HG03521 (cell line): ENCODE data around the gene SPECC1.
A peak's percentile ranks its signal among the peaks of the same experiment; 100 is the strongest.

ENCODE experiments used
- ATAC-seq: cut with Tn5 transposase; IDR thresholded peaks from one replicate; pipeline ENCODE4 v1.9.1; 2021; ENCODE audit warnings: mild to moderate bottlenecking, moderate library complexity; ENCODE audit not compliant: unreplicated experiment

The SPECC1 gene

DNA sequence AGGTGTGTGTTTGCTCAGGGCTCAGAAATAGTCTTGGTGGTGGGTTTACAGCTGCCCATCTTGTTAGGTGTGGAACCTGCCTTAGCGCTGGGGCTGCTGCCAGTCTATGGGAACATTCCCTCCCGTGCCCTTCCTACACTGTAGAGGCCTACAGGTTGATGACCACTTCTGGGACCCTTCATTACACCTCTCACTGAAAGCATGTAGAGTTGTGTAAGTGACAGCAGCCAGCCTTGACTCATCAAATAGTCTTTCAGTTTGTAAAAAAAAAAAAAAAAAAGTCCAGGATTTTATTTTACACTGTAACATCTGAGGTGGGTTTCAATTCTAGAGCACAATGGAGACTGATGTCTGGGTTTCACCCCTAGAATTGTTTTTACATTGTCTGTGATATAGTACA lies 193.9 kb downstream of the SPECC1 start:
- no peak for ATAC-seq

DNA sequence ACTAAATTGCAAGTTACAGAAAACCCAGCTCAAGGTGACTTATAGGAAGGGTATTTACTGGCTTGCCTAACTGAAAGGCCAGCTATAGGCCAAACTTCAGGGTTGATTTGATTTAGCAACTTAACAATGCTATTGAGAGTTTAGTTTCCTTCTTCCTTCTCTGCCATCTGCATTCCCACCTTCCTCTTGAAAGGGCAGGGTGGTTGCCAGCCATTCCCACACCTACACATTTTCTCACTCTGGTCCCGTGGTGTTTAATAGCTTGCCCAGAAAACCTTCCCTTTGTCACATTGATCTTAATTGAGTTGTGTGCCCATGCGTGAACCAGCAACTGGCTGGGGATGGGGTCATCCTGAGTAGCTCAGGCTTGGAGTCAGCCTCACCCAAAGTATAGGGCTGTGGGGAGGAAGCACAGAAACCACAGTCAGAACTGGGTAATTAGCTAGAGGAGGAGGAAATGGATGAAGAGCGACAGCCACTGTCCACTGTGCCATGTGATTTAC lies 194.7 kb downstream of the SPECC1 start:
- ATAC-seq, result no peak

DNA sequence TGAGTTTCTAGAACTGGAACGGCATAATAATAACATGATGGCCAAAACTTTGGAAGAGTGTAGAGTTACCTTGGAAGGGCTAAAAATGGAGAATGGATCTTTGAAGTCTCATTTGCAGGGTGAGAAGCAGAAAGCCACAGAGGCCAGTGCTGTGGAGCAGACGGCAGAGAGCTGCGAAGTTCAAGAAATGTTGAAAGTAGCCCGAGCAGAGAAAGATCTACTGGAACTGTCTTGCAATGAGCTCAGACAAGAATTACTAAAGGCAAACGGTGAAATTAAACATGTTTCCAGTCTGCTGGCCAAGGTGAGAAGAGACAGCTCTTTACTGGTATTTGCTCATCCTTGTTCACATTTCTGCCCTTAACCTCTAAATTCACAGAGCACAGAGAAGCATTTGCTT lies 196.4 kb downstream of the SPECC1 start:
- no peak for ATAC-seq

DNA sequence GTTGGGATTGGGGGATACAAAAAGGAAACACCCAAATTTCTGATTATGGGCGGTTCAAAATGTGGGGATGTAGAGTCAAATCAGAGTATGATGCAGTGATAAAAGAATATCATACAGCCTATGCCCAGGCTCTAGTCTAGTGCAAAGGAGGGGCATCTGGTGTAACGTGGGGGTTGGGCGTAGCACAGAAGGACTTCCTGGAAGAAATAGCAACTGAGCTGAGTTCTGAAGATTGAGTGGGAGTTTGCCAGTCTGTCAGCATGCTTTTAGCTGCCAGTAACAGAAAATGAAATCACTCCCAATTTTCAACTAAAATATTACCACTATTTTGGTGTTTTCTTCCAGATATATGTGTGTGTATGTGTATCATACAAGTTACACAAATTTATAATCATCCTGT lies 196.9 kb downstream of the SPECC1 start:
- no peak for ATAC-seq

DNA sequence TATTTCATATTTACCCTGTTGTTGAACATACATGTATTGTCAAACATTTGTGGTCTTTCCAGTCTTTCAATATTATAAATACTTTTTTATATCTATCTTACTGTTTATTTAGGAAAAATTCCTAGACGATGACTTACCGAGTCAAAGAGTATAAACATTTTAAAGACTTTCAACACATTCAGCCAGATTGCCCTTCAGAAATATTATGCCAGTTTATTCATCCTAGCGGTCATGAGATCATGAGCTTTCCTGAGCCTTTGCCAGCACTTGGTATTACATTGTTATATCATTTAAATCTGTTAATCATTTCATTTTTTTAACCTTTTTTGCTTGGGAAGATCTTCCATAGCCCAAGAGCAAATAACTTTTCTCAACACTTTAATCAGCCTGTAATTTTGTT lies 197.4 kb downstream of the SPECC1 start:
- ATAC-seq, result no peak

DNA sequence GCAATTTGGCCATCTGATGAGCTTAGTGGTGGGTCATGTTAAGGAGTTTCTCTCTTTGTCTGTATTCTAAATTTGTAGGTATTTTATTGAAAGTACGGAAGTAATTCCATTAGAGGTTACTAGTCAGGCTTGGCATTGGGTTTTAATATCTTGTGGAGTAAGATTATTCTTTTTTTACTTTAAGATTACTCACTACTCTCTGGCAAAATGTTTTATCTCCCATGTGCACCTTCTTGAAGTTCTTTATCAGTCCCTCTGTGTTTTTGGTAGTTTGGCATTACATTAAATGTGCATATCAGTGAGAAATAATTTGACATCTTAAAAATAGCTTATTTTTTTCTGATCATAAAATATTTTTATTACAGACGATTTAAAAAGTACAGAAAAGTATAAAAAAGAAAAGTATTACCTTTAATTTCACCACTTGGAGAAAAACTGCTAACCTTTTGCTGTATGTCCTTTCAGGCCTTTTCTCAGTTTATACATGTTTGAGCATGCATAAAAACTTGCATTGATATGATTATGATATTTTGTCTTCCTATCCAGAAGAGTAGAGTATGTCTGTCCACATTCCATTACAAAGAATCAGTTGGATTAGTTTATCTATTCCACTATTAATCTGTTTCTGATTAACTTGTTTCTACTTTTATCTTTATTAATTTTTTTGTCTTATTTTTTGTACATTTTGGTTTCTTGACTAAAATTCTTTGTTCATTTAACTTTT lies 198.3 kb downstream of the SPECC1 start:
- no peak for ATAC-seq

DNA sequence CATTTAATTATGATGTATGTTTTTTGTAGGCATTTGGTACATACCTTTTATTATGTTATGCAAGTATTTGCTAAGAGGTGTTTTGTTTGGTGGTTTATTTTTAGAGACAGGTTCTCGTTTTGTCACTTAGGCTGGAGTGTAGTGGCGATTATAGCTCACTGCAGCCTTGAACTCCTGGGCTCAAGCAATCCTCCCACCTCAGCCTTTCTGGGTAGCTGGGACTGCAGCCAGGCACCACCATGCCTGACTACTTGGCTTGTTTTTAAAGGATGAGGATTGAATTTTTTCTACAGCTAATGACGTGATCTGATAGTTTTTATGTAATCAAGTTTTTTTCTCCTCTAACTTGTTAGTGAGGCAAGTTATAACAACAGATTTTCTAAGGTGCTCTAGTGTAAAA lies 199.6 kb downstream of the SPECC1 start:
- ATAC-seq, result no peak

DNA sequence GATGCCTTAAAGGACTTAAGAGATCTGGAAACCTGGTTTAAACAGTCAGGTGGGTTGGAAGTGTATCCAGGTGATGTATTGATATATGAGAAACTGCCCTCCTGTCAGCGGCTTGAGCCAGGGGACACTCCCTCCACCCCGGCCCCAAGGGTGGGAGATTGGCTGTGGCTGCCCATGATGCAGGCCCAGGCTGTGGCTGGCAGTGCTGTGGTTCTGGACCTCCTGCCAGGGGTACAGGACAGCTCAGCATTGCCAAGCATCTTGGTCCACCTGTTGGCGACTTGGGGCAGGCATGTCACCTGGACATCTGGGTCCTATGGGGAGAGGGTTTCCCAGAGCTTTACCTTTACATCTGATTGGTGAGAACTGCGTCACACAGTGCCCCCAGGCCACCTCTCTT lies 201.0 kb downstream of the SPECC1 start:
- ATAC-seq, result no peak

DNA sequence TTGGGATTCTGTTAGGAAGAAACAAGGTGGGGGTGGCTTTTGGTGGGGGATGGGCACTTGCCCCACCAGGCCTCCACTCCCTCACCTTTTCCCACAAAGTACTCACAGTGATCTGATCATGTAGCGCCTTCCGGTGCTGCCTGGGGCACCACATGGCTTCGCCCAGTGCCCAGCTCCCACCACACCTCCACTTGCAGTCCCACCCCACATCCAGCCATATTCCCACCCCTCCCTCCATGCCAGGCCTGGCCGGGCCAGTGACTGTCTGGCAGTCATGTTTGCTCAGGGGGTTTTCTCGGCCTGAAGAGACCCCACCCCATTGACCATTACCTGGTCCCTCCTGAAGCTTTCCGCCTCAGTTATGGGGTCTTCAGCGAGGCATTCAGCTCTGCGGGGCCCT lies 201.5 kb downstream of the SPECC1 start:
- ATAC-seq, result no peak

DNA sequence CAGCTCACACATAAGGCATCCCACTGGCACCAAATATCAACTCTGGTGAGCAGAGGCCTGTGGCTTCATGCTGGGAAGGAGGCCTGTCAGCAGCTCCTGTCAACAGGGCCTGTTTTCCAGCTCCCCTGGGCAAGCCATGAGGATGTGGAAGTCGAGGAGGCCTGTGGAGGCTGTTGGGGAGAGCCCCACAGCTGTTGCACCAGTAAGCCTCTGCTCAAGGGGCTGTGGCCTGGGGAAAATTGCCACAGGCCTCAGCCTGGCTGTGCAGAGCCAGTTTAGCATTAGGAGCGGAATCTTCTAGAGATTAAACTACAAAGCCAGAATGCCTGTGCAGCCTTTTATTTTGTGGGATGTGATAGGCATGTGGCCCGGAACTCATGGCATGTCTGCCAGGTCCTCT lies 202.1 kb downstream of the SPECC1 start:
- no peak for ATAC-seq

DNA sequence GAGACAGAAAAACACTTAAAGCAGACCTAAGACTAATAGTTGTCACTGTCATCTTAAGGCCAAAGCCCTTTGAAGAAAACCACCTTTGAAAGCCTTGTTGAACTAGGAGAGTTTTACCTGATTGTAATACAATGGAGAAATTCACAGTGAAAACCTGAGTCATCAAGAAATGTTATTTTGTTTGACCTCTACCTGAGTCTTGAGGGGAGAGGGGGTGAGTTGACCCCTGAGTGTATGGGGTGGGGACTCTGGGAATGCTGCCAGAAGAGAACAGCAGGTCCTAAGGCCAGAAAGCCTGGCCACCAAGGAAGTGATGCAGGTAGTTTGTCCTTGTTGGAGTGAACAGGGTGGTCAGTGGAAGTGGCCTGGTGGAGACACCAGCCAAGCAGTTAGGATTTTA lies 204.3 kb downstream of the SPECC1 start:
- no peak for ATAC-seq

DNA sequence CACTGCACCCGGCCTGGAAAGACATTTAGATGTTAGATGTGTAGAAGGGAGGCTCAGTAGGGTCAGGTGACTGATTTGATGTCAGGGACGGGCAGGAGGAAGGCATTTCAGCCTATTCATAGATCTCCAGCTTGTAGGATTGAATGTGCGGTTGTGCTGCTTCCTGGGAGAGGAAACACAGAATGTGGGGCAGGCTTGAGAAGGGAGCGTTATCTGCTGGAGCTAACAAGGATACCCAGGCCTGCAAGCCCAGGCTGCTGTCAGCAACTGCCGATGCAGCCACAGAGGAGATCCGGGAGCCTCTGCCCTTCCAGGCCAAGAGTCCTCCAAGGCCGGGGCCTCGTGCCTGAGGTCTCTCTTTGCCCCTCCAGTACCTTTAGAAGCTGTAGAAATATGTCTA lies 205.6 kb downstream of the SPECC1 start:
- no peak for ATAC-seq

DNA sequence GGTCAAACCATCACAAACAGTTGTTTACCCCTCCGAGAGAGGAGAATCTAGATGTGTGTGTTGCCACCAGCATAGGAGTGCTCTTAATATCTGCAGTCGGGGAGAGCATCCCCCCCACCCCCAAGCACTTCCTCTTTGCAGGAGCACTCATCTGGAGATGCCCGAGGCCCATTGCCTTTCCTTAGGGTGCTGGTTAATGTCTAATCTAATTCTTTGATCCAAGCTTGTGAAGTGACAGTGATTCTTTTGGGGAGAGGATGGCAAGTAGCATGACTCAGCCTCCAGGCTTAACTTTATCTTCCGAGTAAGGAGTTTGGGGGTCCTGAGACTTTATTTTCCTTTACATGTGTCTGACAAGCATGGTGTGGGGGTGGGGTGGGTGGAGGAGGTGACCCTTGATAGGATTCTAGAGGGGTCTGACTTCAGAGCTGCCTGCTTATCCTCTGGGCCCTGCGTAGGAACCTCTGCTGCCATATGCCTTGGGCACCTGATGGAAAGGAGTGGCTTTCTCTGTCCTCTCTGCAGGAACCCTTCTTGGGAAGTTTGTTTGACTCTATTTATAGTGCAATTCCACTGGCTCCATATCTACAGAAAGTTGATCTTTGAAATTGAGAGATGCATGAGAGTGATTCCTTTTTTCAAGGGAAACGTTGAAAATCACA lies 207.1 kb downstream of the SPECC1 start:
- ATAC-seq, result no peak

DNA sequence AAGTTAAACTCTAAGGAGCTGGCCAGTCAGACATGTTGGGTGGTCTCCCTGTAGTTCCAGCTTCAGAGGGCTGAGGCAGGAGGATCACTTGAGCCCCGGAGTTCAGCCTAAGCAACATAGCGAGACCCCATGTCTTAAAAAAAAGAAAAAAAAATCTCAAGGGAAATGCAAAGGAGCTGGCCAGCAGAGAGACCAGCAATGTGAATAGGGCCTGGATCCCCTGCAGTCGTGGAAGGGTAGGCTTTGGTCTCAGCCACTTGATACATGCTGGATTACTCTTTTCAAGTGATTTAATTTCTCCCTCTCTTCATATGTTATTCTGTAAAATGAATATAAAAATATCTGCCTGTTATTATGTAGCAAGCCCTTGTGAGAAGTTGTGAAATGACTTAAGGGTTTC lies 207.7 kb downstream of the SPECC1 start:
- no peak for ATAC-seq

DNA sequence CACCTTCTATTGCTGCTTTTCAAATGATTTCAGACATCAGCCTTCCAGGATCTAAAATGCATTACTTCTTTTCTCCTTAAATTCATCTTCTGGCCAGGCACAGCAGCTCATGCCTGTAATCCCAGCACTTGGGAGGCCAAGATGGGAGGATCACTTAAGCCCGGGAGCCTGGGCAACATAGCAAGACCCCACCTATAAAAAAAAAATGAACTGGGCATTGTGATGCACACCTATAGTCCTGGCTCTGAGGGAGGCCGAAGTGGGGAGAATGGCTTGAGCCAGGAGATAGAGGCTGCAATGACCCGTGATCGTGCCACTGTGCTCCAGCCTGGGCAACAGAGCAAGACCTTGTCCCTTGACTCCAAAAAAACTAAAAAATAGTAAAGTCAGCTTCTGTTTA lies 208.5 kb downstream of the SPECC1 start:
- ATAC-seq, result no peak

DNA sequence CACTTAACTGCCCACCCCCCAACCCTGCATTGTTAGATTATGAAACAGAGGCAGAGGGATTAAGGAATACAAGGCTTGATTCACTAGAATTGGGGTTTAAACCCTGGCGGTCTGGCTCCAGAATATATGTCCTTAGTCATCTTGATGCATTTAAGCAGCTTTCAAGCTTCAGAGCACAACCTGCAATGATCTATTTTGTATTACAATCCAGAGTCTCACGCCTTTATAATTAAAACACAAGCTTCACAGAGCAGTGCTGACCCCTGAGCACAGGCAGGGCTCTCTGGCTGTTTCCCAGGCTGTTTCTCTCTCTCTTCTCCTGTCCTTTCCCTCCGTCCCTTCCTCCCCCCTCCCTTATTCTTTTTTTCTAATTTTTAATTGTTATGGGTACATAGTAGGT lies 209.1 kb downstream of the SPECC1 start:
- no peak for ATAC-seq

DNA sequence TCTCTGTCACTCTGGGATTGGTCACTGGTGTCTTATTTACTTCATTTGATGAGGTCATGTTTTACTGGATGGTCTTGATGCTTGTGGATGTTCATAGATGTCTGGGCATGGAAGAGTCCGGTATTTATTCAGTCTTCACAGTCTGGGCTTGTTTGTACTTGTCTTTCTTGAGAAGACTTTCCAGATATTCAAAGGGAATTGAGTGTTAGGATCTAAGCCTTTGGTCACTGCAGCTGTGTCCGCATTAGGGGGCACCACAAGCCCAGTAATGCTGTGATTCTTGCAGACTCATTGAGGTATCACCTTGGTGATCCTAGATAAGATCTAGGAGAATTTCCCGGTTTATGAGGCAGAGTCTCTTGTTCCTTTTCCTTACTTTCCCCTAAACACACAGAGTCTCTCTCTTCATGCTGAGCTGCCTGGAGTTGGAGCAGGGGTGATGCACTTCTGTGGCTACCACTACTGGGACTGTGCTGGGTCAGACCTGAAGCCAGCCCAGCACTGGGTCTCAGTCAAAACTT lies 214.7 kb downstream of the SPECC1 start:
- no peak for ATAC-seq

DNA sequence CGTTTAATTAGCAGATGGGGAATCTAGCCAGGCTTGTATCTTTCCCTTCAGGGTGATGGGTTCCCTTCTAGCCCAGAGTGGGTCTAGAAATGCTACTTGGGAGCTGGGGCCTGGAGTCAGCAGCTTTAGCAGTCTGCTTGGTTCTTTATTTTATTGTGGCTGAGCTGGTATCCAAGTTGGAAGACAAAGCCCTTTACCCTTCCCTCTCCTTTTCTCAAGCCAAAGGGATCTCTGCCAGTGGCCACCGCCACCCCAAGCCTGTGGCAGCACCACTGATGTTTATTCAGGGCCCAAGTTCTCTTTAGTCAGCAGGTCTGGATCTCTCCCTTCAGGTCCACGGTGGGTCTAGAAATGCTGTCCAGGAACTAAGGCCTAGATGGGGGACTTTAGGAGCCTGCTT lies 215.2 kb downstream of the SPECC1 start:
- ATAC-seq, result no peak

DNA sequence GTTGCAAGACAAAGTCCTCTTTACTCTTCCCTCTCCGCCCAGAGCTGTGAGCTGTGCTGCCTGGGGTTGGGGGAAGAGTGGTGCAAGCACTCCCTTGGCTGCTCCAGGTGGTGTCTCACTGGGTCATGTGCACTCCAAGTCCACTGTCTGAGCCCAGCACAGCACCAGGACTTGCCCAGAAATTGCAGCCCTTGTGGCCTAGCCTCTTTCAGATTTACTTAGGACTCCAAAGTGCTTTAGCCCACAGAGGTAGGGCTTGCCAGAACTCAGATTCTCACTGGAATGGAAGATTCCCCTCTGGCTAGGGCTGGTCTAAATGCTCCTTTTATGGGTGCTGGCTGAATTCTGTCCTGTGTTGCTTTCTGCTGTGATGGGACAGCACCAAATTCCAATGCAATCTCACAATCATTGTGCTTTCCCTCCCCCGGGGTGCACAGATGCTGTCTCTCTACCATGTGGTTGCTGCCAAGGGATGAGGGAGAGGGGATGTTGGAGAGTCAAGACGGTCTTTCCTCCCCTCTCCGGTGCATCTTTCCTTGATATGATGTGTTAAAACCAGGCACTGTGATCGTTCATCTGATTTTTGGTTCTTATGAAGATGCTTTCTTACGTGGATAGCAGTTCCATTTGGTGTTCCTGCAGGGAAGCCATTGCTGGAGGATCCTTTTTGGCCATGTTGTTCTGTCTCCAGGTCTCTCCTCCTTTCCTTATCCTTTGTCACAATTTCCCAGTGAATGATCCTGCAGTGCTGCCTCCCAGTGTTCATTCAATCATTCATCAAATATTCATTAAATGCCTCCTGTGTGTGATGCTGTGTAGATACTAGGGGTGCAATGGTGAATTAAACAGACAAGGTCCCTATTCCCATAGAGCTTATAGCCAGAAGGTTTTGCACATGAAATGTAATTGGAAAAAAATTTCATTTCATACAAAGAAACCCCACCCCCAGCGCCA lies 216.3 kb downstream of the SPECC1 start:
- ATAC-seq, result no peak

DNA sequence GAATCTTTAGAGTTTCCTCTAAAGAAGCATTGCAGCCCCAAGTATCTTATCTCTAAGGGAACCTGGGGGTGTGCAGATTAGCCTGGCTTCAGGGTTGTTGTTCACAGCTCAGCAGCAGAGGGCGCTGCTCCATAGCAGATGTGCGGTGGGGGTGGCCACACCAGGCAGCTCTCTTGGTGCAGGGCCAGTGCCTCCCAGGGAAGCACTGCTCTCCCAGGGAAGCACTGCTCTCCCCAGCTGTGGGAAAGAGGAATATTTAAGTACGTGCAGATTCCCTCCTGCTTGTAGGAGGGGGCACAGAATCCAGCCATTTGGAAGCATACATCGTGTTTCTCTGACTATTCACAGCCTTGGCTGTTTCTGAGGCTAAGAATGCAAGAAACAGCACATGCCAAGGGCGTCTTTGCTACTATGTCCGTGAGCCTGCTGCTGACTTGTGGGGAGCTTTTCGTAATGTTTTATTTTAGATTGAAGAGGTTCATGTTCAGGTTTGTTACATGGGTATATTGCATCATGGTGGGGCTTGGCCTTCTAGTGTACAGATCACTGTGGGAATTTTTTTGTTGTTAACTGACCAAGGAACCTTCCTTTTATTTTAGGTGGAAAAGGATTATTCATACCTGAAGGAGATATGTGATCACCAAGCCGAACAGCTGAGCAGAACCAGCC lies 217.8 kb downstream of the SPECC1 start:
- ATAC-seq, result peak; percentile 59
